H1 (cell line): ENCODE measurements around the gene CMTR1. TPM values are rescaled to one million over a fixed set of nuclear protein-coding genes. Genes with fewer than 3 reads are reported as not detected.
A peak's percentile ranks its signal among the peaks of the same experiment; 100 is the strongest.

ENCODE experiments used
- BRCA1 ChIP-seq: IDR thresholded peaks from 2 replicates; pipeline ENCODE4 v1.6.1; 2012; ENCODE audit warnings: low read depth, low read length, improper control_type of control experiment
- EGR1 ChIP-seq: IDR thresholded peaks from 2 replicates; pipeline ENCODE4 v1.6.1; 2011; ENCODE audit warnings: low read depth, low read length, borderline replicate concordance
- EZH2 ChIP-seq: fragments of 200-600 bp; sonication (generic); IDR thresholded peaks from 2 replicates; pipeline ENCODE4 v1.7.1; 2012; ENCODE audit warnings: low read depth, mild to moderate bottlenecking, moderate library complexity, low read length, inconsistent platforms; ENCODE audit not compliant: severe bottlenecking
- FOSL1 ChIP-seq: IDR thresholded peaks from 2 replicates; pipeline ENCODE4 v1.6.1; 2011; ENCODE audit warnings: mild to moderate bottlenecking, low read depth, low read length, moderate library complexity; ENCODE audit not compliant: insufficient read depth
- KDM5A ChIP-seq: fragments of 200-600 bp; IDR thresholded peaks from 2 replicates; pipeline ENCODE4 v1.7.1; 2012; ENCODE audit warnings: mild to moderate bottlenecking, low read length, inconsistent platforms, mixed read lengths
- NRF1 ChIP-seq: IDR thresholded peaks from 2 replicates; pipeline ENCODE4 v1.6.1; 2011; ENCODE audit warnings: mild to moderate bottlenecking, low read depth, low read length, improper control_type of control experiment
- PHF8 ChIP-seq: fragments of 200-600 bp; sonication (generic); conservative IDR thresholded peaks from 2 replicates; pipeline ENCODE4 v1.7.1; 2012; ENCODE audit warnings: low read depth, mild to moderate bottlenecking, inconsistent platforms, low read length, moderate library complexity
- RAD21 ChIP-seq, 2 experiments: IDR thresholded peaks in 1 of 2; conservative IDR thresholded peaks in 1 of 2; 2 replicates each; pipeline ENCODE4 v1.6.1; 2011; ENCODE audit warnings: low read depth in 2 of 2, low read length in 2 of 2, improper control_type of control experiment in 1 of 2, inconsistent platforms in 1 of 2, mild to moderate bottlenecking in 1 of 2, moderate library complexity in 1 of 2
- SAP30 ChIP-seq: fragments of 300-600 bp; sonication (generic); IDR thresholded peaks from 2 replicates; pipeline ENCODE4 v1.7.1; 2012; ENCODE audit warnings: low read length, moderate library complexity, mild to moderate bottlenecking, inconsistent platforms; ENCODE audit not compliant: insufficient read depth, insufficient replicate concordance
- SIRT6 ChIP-seq: IDR thresholded peaks from one replicate; pipeline ENCODE4 v1.7.1; 2012; ENCODE audit warnings: low read length, inconsistent platforms
- SP2 ChIP-seq: IDR thresholded peaks from 2 replicates; pipeline ENCODE4 v1.6.1; 2012; ENCODE audit warnings: mild to moderate bottlenecking, low read length, inconsistent platforms
- SP4 ChIP-seq: IDR thresholded peaks from 2 replicates; pipeline ENCODE4 v1.6.1; 2012; ENCODE audit warnings: low read length, inconsistent platforms
- TAF7 ChIP-seq: optimal IDR thresholded peaks from 2 replicates; pipeline ENCODE3; 2011; ENCODE audit warnings: low read depth, mild to moderate bottlenecking, inconsistent platforms, low read length, moderate library complexity, borderline replicate concordance
- polyA plus RNA-seq, 7 experiments: library from polyadenylated mRNA; depleted of rRNA in 3 of 7; stranded (reverse) in 5 of 7; unstranded in 2 of 7; fragments of >200 nt in 5 of 7; fragments of 200-250 nt in 2 of 7; gene quantifications; 1 replicate in 5 of 7; 2 replicates in 1 of 7; 4 replicates in 1 of 7; pipeline versions ENCODE4 v1.2.1 to v1.2.3, GENCODE V29; 2011 to 2013; ENCODE audit warnings: missing spikeins in 2 of 7, mixed read lengths in 2 of 7
- total RNA-seq: library from RNA; stranded (reverse); fragmentation: NEBNext Ultra II Directional; extraction: Animal tissue kit (Norgen Biotek cat#: 25700); gene quantifications from 2 replicates; pipeline ENCODE4 v1.2.1, GENCODE V29; 2021
- TF ChIP-seq, protein P1 (sequence below): IDR thresholded peaks from 2 replicates; pipeline ENCODE4 v1.6.1; 2012; ENCODE audit warnings: inconsistent platforms
- TF ChIP-seq, protein P2 (sequence below): IDR thresholded peaks from 2 replicates; pipeline ENCODE4 v1.6.1; 2012; ENCODE audit warnings: inconsistent platforms

CMTR1 gene
- total and polyA plus RNA-seq, 2 of the 8 experiments (the other 6 are each of a cell fraction or from before 2014, with no cell fraction given) = 15.2 to 33.1 TPM

GRCh38 chr6:37432916-37433656 lies at the start of gene CMTR1 (continued):
- TF ChIP-seq, protein P1, sequence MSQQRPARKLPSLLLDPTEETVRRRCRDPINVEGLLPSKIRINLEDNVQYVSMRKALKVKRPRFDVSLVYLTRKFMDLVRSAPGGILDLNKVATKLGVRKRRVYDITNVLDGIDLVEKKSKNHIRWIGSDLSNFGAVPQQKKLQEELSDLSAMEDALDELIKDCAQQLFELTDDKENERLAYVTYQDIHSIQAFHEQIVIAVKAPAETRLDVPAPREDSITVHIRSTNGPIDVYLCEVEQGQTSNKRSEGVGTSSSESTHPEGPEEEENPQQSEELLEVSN = no peak
- no peak for TF ChIP-seq SIRT6
- no peak for TF ChIP-seq SAP30
- no peak for TF ChIP-seq EZH2
- TF ChIP-seq PHF8 = peak; percentile 95
- TF ChIP-seq SP2 = no peak
- TF ChIP-seq NRF1 = peak; percentile 32; the same call in 1 of the 2 replicates
- no peak; the same call in 1 of the 2 replicates for TF ChIP-seq BRCA1
- peak; percentile 81 for TF ChIP-seq KDM5A
- TF ChIP-seq, protein P2, sequence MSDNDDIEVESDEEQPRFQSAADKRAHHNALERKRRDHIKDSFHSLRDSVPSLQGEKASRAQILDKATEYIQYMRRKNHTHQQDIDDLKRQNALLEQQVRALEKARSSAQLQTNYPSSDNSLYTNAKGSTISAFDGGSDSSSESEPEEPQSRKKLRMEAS = no peak
- 0 out of 4 replicates have a peak, but pooled peaks of 1 of the 2 experiments have one; percentile 0 for TF ChIP-seq RAD21 (IDR thresholded peaks at IDR 0.05 in 1 of 2, conservative IDR thresholded peaks at IDR 0.05 in 1 of 2; ENCODE audit: low read depth in 2 of 2, low read length in 2 of 2)
- no peak for TF ChIP-seq EGR1
- peak; percentile 85 for TF ChIP-seq TAF7
- TF ChIP-seq FOSL1 = no peak
- TF ChIP-seq SP4 = peak; percentile 72; the same call in 1 of the 2 replicates
